ENCODE data around the gene PRRT1.

DNA sequence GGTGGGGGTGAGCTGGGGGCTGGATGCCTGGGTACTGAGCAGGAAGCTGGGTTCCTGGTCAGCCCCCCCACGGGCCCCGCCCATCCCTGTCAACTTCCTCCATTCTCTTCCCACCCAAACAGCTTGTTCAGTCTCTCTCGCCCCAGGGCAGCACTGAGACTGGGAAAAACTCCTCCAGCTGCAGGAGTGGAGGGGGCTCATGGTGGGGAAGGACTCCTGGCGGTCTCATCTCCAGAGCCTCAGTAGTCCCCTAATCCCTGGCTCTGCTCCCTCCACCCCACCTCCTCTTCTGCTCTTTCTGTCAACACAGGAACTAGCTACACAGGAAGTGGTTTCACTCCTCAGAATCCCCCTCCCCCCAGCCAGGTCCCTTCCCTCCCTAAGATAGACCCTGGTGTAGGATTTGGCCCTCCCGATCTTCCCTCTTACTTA, 40.9 kb upstream of the PRRT1 start, which contains the start of gene GPSM3:
- TF ChIP-seq, protein P1, sequence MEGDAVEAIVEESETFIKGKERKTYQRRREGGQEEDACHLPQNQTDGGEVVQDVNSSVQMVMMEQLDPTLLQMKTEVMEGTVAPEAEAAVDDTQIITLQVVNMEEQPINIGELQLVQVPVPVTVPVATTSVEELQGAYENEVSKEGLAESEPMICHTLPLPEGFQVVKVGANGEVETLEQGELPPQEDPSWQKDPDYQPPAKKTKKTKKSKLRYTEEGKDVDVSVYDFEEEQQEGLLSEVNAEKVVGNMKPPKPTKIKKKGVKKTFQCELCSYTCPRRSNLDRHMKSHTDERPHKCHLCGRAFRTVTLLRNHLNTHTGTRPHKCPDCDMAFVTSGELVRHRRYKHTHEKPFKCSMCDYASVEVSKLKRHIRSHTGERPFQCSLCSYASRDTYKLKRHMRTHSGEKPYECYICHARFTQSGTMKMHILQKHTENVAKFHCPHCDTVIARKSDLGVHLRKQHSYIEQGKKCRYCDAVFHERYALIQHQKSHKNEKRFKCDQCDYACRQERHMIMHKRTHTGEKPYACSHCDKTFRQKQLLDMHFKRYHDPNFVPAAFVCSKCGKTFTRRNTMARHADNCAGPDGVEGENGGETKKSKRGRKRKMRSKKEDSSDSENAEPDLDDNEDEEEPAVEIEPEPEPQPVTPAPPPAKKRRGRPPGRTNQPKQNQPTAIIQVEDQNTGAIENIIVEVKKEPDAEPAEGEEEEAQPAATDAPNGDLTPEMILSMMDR (IDR thresholded peaks at IDR 0.05; ENCODE audit: insufficient read depth, low read length, poor library complexity, severe bottlenecking): no peak
- no peak for TF ChIP-seq EZH2phosphoT487 (conservative IDR thresholded peaks at IDR 0.05; ENCODE audit: low read length)

Measured in SU-DHL-6 (cell line).